ENCODE measurements around the gene DECR2. TPM values are rescaled to one million over a fixed set of nuclear protein-coding genes. Genes with fewer than 3 reads are reported as not detected.

The DECR2 gene
- total and polyA plus RNA-seq, 9 of the 15 experiments (the other 6 are each of a cell fraction or from before 2014, with no cell fraction given): 1.0 to 31.9 (median 10.3) TPM

GRCh38 chr16:450385-450784, 48.7 kb downstream of the DECR2 start:
- DNase-seq (ENCODE audit: extremely low read depth in 1 of 4, low spot score in 3 of 4): peak in 1 of 4 experiments; percentile 11
- no peak for FAIRE-seq
- Histone ChIP-seq H3K79me2 (ENCODE audit: control insufficient read depth, insufficient read depth, low read length) (peaks cover 3% of the 10 kb centered on the region; the same call in 1 of the 3 replicates), H3K4me2 (ENCODE audit: insufficient read depth, low read length) (no peak overlapping the region), H3K9ac (ENCODE audit: insufficient read depth in 1 of 2, low read depth in 2 of 2, low read length in 2 of 2) (peak overlapping the region in 1 of 2 experiments; percentile 60; a peak in 2 of 4 replicates), H3K36me3 (ENCODE audit: control insufficient read depth, insufficient read depth, low read length) (no peaks in the 10 kb centered on the region), H3K27me3 (ENCODE audit: control insufficient read depth in 2 of 2, insufficient read depth in 2 of 2, low read length in 2 of 2) (no peaks in the 10 kb centered on the region), H3K9me3 (replicated peaks; ENCODE audit: control insufficient read depth, insufficient read depth, low read depth, low read length) (no peaks in the 10 kb centered on the region), H3K4me3 (no peak overlapping the region), H2AFZ (ENCODE audit: low read depth, low read length) (no peak overlapping the region), H4K20me1 (replicated peaks; ENCODE audit: control insufficient read depth, insufficient read depth, low read length) (no peaks in the 10 kb centered on the region), H3K27ac (ENCODE audit: extremely low read depth, low read depth, low read length) (no peak overlapping the region), H3K9me1 (ENCODE audit: control insufficient read depth, insufficient read depth, low read length) (no peaks in the 10 kb centered on the region), H3K4me1 (replicated peaks in 1 of 2; ENCODE audit: control insufficient read depth in 2 of 2, insufficient read depth in 2 of 2, low read length in 2 of 2) (peaks cover 0 to 3% of the 10 kb centered on the region in 2 experiments; a peak in 2 of 5 replicates)
- CTCF ChIA-PET (ENCODE audit: low intra/inter-chr PET ratio): no interaction called here
- intact Hi-C loops (cut with micrococcal nuclease) (no loop called here), in situ Hi-C loops (cut with MboI) (no loop called here)
- 57% methylated on average over 6 of the region's 8 CpGs for WGBS (ENCODE audit: insufficient coverage, low coverage, missing lambda C conversion rate)
- no TSS peak for BruUV-seq (replicated peaks)
- no peak for ATAC-seq
- TF ChIP-seq ESRRA (IDR thresholded peaks at IDR 0.05; ENCODE audit: borderline replicate concordance, low read depth) (peak; percentile 68; the same call in 1 of the 2 replicates), GTF2B (IDR thresholded peaks at IDR 0.05; ENCODE audit: extremely low read depth, insufficient read length) (no peak), MYBL2 (IDR thresholded peaks at IDR 0.05; ENCODE audit: low read depth) (no peak), MYBL2 (CRISPR knock-in tag; IDR thresholded peaks at IDR 0.05; ENCODE audit: borderline replicate concordance) (no peak), SPI1 (IDR thresholded peaks at IDR 0.05; ENCODE audit: borderline replicate concordance, low read depth, low read length) (peak; percentile 61), NR2C2 (CRISPR knock-in tag; IDR thresholded peaks at IDR 0.05) (no peak), NR2C2 (tag; IDR thresholded peaks at IDR 0.05) (no peak), TCF3 (CRISPR knock-in tag; IDR thresholded peaks at IDR 0.05) (no peak), CBX1 (IDR thresholded peaks at IDR 0.05; ENCODE audit: low read depth) (no peak), ZNF408 (CRISPR knock-in tag; IDR thresholded peaks at IDR 0.05; ENCODE audit: low read depth) (no peak), MAFK (IDR thresholded peaks at IDR 0.05; ENCODE audit: low read length) (no peak), MEIS2 (IDR thresholded peaks at IDR 0.05; ENCODE audit: partially characterized antibody) (no peak), IRF2 (CRISPR knock-in tag; IDR thresholded peaks at IDR 0.05) (no peak), ZNF224 (CRISPR knock-in tag; IDR thresholded peaks at IDR 0.05) (no peak), POLR3G (IDR thresholded peaks at IDR 0.05; ENCODE audit: extremely low read depth, insufficient read length, insufficient replicate concordance) (no peak), ARID2 (IDR thresholded peaks at IDR 0.05) (no peak)
- POLR2A ChIA-PET: interaction anchor here (1.1 to 1.8 kb wide), 3 partner anchors 8 to 14 kb away, joined by 4 to 7 read pairs (median 4); no protein-coding TSS in a partner anchor

All from K562 (cell line).